ENCODE data around the gene CD83.

The CD83 gene

DNA sequence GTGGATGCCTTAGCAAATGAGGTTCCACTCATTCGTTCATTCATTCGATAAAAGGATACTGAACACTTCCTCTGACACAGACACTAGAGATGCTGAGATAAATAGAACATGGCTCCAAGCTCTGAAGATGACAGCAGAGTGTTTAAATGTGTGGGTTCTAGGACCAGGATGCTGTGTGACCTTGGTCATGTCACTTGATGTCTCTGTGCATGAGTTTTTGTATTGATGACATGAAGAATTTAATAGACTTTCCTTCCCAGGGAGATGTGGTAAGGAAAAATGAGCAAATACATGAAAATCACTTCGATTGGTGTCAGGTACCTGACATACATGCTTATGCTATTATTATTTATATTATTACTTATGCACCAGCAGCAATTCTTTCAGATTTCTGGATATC is 34.3 kb upstream of the CD83 start:
- DNase-seq (ENCODE audit: low spot score in 2 of 2) (no peak), ATAC-seq (ENCODE audit: low read depth) (no peak)
- Mint-ChIP-seq H3K36me3 (no peaks in the 10 kb centered on the region), H3K4me1 (peaks cover 15% of the 10 kb centered on the region), H3K27ac (no peak overlapping the region), H3K9me3 (no peaks in the 10 kb centered on the region), H3K27me3 (no peaks in the 10 kb centered on the region), H3K4me3 (no peak overlapping the region)

DNA sequence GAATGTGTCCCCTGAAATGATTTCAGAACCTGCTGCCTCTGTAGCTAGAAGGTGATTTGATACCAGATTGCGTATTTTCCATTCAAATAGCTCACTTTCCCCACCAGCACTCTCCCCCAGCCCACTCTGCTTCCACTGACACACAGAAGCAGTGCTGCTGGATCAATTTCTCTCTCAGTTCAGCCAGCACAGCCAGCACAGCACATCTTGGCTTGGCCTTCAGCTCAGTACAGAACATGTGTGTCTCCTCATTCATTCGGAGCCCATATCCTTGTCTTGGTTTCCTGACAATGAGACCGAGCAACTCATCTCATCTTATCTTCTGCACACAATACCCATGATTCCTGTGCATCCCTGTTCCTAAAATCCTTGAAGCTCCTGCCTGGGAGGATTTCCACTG is 33.8 kb upstream of the CD83 start:
- Mint-ChIP-seq H3K4me1 (peaks cover 20% of the 10 kb centered on the region), H3K36me3 (no peaks in the 10 kb centered on the region), H3K27ac (no peak overlapping the region), H3K27me3 (no peaks in the 10 kb centered on the region), H3K9me3 (no peaks in the 10 kb centered on the region), H3K4me3 (no peak overlapping the region)
- DNase-seq (ENCODE audit: low spot score in 2 of 2) (no peak), ATAC-seq (ENCODE audit: low read depth) (no peak)

DNA sequence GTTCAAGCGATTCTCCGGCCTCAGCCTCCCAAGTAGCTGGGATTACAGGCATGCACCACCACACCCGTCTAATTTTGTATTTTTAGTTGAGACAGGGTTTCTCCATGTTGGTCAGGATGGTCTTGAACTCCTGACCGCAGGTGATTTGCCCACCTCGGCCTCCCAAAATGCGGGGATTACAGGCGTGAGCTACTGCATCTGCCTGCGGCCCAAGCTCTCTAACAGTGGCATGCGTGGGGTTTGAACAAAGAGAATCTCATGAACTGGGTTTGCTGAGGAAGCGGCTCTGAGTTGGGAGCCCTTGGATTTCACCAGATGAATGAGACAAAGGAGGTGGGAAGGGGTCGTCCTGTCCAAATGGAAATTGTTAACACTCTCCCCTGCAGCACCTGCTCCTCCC is 33.2 kb upstream of the CD83 start:
- ATAC-seq (ENCODE audit: low read depth) (no peak), DNase-seq (ENCODE audit: low spot score in 2 of 2) (no peak)
- no peaks in the 10 kb centered on the region for H3K9me3 Mint-ChIP-seq
- H3K27me3 Mint-ChIP-seq: no peaks in the 10 kb centered on the region
- H3K4me1 Mint-ChIP-seq: peaks cover 22% of the 10 kb centered on the region
- H3K4me3 Mint-ChIP-seq: no peak overlapping the region
- no peak overlapping the region for H3K27ac Mint-ChIP-seq
- H3K36me3 Mint-ChIP-seq: no peaks in the 10 kb centered on the region

DNA sequence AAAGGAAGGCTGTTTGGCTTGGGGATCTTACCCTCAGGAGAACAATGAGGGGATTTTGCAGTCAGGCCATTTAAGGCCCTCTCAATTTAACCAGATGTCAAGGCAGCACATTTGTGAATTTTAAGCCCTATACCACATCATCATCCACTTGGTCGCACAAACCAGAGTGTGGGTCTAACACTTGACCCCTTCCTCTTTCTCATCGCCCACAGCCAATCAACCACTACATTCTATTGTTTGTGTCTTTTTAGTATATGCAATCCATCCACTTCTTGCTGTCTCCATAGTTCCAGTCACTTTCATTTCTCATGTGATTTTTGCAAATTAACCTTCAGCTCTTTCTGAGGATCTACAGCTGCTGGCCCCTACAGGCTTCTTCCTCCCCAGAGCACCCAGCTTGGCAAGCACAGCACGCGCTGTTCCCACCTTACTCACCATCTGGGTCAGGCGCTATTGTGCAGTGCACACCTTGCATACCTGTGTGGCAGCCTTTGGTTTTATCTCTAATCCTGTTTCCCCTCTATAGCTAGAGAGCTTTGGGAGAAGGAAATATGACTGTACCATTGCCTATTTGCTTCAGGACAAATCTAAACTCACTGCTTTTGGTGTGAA is 32.3 kb upstream of the CD83 start:
- DNase-seq (ENCODE audit: low spot score in 2 of 2) (no peak), ATAC-seq (ENCODE audit: low read depth) (no peak)
- H3K9me3 Mint-ChIP-seq: no peaks in the 10 kb centered on the region
- no peaks in the 10 kb centered on the region for H3K36me3 Mint-ChIP-seq
- no peaks in the 10 kb centered on the region for H3K27me3 Mint-ChIP-seq
- no peak overlapping the region for H3K27ac Mint-ChIP-seq
- peaks cover 29% of the 10 kb centered on the region for H3K4me1 Mint-ChIP-seq
- H3K4me3 Mint-ChIP-seq: no peak overlapping the region

DNA sequence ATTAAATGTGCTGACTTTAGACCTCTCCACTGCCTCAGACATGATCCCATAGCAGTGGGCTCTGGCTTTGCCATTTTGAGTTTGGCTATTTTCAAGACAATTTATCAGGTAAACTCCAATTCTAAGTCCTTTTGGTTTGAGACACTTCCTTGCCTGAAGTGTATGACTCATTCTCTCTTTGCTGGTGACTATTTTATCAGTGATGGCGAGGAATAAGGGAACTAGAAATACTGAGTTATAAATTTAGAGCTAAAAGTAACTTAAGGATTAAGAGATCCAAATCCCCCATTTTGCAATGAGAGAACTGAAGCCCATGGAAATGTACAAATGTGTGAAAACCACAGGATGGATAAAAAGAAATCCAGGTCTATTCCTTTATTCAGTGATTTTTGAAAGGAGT is 30.9 kb upstream of the CD83 start:
- no peak for ATAC-seq (ENCODE audit: low read depth)
- H3K9me3 Mint-ChIP-seq: no peaks in the 10 kb centered on the region
- H3K36me3 Mint-ChIP-seq: no peaks in the 10 kb centered on the region
- no peak overlapping the region for H3K4me3 Mint-ChIP-seq
- no peak overlapping the region for H3K27ac Mint-ChIP-seq
- no peaks in the 10 kb centered on the region for H3K27me3 Mint-ChIP-seq
- DNase-seq (ENCODE audit: low spot score in 2 of 2): no peak
- H3K4me1 Mint-ChIP-seq: peaks cover 37% of the 10 kb centered on the region

DNA sequence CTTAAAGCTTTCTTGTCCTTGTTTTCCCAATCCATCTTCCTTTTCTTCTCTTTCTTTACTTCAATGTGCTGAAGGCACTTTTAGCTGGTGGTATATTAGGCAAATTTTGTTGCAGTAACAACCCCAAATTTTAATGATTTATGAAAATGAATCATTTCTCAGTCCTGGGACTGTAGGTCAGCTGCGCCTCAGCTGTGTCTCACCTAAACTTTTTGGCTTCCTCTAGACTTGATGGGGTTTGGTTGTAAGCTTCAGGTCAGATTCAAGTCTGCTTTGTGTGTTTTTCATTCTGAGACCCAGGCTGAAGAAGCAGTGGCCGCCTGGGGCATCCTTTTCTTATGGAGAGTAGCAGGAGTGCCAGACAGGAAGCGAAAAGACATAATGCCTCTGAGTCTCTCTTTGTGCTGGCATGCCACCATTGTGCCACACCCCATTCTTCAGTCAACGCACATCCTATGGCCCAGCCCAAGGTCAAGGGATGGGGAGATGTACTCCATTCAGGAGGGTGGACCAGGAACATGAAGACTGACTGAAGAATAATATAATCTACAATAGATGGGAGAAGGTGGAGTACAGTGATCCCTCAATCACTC is 28.9 kb upstream of the CD83 start:
- Mint-ChIP-seq H3K27ac (peak overlapping the region; percentile 95), H3K27me3 (no peaks in the 10 kb centered on the region), H3K36me3 (no peaks in the 10 kb centered on the region), H3K9me3 (no peaks in the 10 kb centered on the region), H3K4me3 (peak overlapping the region; percentile 85), H3K4me1 (peaks cover 44% of the 10 kb centered on the region)
- ATAC-seq (ENCODE audit: low read depth) (no peak), DNase-seq (ENCODE audit: low spot score in 2 of 2) (no peak)

DNA sequence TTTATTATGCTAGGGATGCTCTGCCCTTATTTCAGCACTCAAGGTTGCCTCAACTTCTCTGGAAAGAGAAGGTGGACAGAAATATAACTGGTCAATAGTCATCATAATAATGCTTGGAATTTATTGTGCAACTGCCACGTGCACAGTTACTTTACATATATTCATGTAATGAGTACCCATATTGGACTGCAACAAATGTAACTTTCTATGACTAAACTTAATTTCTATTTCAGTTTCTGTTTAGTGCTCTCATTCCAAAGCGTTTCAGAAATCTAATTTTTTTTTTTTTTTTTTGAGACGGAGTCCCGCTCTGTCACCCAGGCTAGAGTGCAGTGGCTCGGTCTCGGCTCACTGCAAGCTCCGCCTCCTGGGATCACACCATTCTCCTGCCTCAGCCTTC is 28.3 kb upstream of the CD83 start:
- Mint-ChIP-seq H3K27ac (peak overlapping the region; percentile 95), H3K9me3 (no peaks in the 10 kb centered on the region), H3K4me1 (peaks cover 50% of the 10 kb centered on the region), H3K36me3 (no peaks in the 10 kb centered on the region), H3K27me3 (no peaks in the 10 kb centered on the region), H3K4me3 (peak overlapping the region; percentile 85)
- peak; percentile 49 for ATAC-seq (ENCODE audit: low read depth)
- DNase-seq (ENCODE audit: low spot score in 2 of 2): no peak

DNA sequence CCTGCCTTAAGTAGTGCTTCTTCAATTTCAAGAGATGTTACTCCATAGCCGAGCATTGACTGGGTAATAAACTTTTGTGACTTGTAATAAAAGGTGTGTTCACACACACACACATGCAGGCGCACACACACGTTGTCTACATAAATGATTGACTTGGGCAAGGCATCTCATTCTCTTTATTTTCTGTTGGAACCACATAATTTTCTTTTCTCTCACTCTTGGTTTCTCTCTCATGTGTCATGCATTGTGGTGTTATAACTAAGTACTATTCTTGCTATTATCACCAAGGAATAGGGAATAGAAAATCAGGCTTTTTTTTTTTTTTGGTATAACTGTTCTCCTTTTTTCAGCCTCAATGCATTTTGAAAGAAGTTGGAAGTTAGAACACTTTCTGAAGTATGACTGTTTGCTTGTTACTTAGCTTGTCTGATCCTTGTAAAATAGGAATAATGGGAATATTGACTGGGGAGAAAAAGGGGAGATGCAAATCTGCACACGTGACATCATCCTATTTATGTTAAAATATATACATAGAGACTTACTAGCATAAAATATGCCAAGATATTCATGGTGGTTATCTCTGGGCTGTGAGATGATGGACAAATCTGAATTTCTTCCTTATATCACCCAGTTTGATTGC is 26.1 kb upstream of the CD83 start:
- Mint-ChIP-seq H3K27ac (peak overlapping the region; percentile 95), H3K9me3 (no peaks in the 10 kb centered on the region), H3K27me3 (no peaks in the 10 kb centered on the region), H3K36me3 (no peaks in the 10 kb centered on the region), H3K4me1 (peaks cover 53% of the 10 kb centered on the region), H3K4me3 (no peak overlapping the region)
- ATAC-seq (ENCODE audit: low read depth): no peak
- DNase-seq (ENCODE audit: low spot score in 2 of 2): no peak

DNA sequence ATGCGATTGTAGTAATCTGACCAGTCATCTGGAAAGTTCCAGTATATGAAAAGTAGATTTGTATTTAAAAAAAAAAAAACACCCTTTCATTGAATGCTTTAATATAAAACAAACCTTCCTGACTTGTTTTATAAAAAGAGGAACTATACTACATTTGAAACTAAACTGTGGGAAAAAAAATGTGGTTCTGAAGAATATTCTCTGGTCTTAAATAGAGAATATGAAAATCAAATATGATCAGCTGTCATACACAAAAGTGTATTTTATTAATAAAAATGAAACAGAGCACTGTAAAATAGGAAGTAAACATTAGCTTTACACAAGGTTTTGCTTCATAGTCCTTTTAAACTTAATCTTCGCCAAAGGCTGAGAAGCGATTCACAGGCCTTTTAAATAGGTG is 25.3 kb upstream of the CD83 start:
- ATAC-seq (ENCODE audit: low read depth): peak; percentile 1

DNA sequence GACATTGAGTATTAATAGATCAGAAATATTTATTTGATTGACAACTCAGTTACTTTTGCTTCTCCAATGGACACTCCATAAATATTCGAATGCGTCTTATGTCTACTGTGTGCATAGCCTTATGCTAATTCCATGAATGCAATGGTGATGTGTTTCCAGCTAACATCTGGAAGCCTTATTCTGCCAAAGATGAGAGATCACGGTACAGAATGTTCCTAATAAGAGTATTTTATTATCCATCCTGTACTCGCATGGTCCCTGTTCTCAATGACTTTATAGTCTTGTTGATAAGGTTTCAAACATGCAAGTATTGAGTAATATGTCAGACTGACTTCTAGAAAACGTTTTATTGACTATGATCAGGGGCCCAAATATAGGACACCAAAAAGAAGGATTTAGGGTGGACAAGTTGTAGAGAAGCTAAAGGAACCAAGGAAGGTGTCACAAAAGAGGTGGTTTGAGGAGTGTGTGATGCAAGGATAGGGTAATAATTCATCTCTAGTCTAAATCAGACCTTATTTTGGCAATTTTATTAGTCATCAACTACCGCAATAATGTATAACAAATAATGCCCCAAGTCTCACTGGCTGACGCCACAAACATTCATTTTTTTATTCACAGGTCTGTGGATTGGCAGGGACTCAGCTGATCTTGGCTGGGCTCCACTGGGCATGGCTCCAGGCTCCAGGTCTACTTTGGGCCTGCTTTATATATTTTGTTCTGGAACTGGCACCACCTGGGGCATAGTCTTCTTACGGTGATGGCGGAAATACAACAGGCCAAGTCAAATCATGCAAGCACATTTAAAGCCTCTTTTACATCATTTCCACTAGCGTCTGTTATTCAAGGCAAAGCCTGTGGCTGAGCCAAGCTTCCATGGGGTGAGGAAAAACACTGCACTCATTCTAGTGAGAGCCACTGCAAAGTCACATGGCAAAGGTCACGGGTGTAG is 24.5 kb upstream of the CD83 start:
- Mint-ChIP-seq H3K4me1 (peaks cover 62% of the 10 kb centered on the region), H3K4me3 (peak overlapping the region; percentile 21), H3K9me3 (peaks cover 1% of the 10 kb centered on the region), H3K27ac (peak overlapping the region; percentile 99), H3K36me3 (no peaks in the 10 kb centered on the region), H3K27me3 (no peaks in the 10 kb centered on the region)
- DNase-seq (ENCODE audit: low spot score in 2 of 2): no peak
- no peak for ATAC-seq (ENCODE audit: low read depth)

More for the DNA sequence above, 25.3 kb upstream of the CD83 start:
- DNase-seq (ENCODE audit: low spot score in 2 of 2): no peak
- Mint-ChIP-seq H3K27me3 (no peaks in the 10 kb centered on the region), H3K4me3 (no peak overlapping the region), H3K4me1 (peaks cover 59% of the 10 kb centered on the region), H3K27ac (peak overlapping the region; percentile 99), H3K9me3 (no peaks in the 10 kb centered on the region), H3K36me3 (no peaks in the 10 kb centered on the region)

DNA sequence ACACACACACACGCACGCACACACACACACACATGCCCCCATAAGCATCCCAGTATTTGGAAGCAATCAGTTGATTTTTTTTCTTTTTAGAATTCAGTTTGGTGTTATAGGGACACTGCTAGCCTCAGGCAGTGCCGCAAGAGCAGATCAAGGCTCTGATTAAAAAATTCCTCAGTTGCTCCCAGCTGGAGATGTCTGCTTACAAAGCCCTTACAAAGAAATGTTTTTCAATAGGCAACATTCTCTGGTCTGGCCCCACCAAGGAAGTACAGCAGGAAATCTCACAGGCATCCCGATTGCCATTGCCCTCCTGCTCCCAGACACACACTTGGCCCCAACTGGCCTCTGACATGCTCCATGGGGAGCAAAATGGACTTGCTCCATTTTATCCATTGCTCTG is 22.9 kb upstream of the CD83 start:
- ATAC-seq (ENCODE audit: low read depth): no peak
- H3K4me1 Mint-ChIP-seq: peaks cover 58% of the 10 kb centered on the region

DNA sequence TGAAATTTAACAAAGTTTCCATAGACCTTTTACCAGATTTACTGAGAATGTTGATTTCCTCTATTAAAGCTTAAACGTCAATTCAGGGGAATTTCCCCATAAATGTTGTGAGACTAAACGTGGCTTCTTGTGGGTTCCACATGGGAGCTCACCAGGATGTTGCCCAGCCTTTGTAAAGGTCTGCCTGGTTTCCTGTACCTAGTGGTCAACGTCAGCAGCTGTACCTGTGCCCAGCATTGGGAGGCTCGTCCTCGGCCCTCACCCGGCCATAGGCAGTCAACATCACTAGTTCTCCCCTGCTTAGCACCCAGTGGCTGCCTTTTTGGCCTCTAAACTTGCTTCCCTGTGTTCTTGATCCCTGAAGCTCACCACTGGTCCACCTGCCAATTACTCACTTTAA is 22.1 kb upstream of the CD83 start:
- Mint-ChIP-seq H3K4me3 (peak overlapping the region; percentile 60), H3K4me1 (peaks cover 57% of the 10 kb centered on the region), H3K36me3 (no peaks in the 10 kb centered on the region), H3K9me3 (peaks cover 3% of the 10 kb centered on the region), H3K27me3 (no peaks in the 10 kb centered on the region), H3K27ac (peak overlapping the region; percentile 99)
- ATAC-seq (ENCODE audit: low read depth) (peak; percentile 71), DNase-seq (ENCODE audit: low spot score in 2 of 2) (peak; percentile 57 to 74)

More for the DNA sequence above, 22.9 kb upstream of the CD83 start:
- no peaks in the 10 kb centered on the region for H3K36me3 Mint-ChIP-seq
- H3K27ac Mint-ChIP-seq: peak overlapping the region; percentile 99
- H3K4me3 Mint-ChIP-seq: no peak overlapping the region
- no peaks in the 10 kb centered on the region for H3K27me3 Mint-ChIP-seq
- no peak for DNase-seq (ENCODE audit: low spot score in 2 of 2)
- H3K9me3 Mint-ChIP-seq: peaks cover 3% of the 10 kb centered on the region

DNA sequence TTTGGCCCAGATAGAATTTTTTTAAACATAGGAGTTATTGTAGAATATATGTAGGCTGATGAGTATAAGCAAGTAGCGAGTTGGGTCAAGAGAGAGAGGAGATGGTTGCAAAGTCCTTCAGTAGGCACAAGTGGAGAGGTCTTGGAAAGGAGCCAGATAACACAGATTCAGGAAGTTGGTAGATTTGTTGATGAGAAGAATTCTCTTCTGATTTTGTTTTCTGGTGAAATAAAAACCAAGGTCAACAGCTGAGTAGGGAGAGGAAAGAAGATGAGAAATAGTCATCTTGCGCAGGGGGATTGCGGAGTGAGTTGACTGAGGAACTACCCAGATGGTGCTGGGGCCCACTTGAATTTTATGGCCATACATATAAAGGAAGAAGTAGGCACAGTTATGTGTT is 17.4 kb upstream of the CD83 start:
- H3K36me3 Mint-ChIP-seq: no peaks in the 10 kb centered on the region
- peaks cover 32% of the 10 kb centered on the region for H3K4me1 Mint-ChIP-seq
- peak overlapping the region; percentile 67 for H3K27ac Mint-ChIP-seq
- ATAC-seq (ENCODE audit: low read depth): no peak
- no peaks in the 10 kb centered on the region for H3K27me3 Mint-ChIP-seq
- no peak overlapping the region for H3K4me3 Mint-ChIP-seq
- peaks cover 3% of the 10 kb centered on the region for H3K9me3 Mint-ChIP-seq
- no peak for DNase-seq (ENCODE audit: low spot score in 2 of 2)

DNA sequence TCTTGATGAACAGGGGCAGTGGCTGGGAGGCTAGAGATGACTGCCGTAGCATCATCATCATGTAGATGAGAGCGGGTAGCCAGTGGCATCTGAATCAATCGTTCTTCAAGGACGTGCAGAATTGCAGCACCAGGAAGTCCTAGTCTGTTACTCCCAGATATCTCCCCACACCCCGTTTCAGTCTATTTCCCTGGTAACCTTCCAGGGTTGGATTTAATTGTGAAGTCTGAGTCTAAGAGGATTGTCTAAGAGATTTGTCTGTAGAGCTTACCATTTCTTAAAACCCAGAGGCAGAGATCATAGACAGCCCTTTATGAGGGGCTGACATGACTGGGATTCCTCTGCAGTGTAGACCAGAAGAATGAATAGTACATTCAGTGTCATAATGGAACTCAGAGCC is 16.6 kb upstream of the CD83 start:
- H3K36me3 Mint-ChIP-seq: no peaks in the 10 kb centered on the region
- H3K4me3 Mint-ChIP-seq: no peak overlapping the region
- ATAC-seq (ENCODE audit: low read depth) (no peak), DNase-seq (ENCODE audit: low spot score in 2 of 2) (no peak)
- H3K27me3 Mint-ChIP-seq: no peaks in the 10 kb centered on the region
- peak overlapping the region; percentile 67 for H3K27ac Mint-ChIP-seq
- peaks cover 3% of the 10 kb centered on the region for H3K9me3 Mint-ChIP-seq
- H3K4me1 Mint-ChIP-seq: peaks cover 23% of the 10 kb centered on the region

All from memory B cell (primary cell).